GM12878 (cell line): ENCODE data around the gene MYCN.

ENCODE experiments used
- CBFB ChIP-seq: IDR thresholded peaks from 2 replicates; pipeline ENCODE4 v1.6.1; 2016; ENCODE audit warnings: antibody characterized with exemption, low read depth
- CBX3 ChIP-seq: fragments of 200-600 bp; sonication (generic); IDR thresholded peaks from 2 replicates; pipeline ENCODE4 v1.6.1; 2016; ENCODE audit warnings: low read depth, borderline replicate concordance
- CEBPB ChIP-seq, 2 experiments: fragments of 150-350 bp in 1 of 2; IDR thresholded peaks; 2 replicates each; pipeline ENCODE4 v1.6.1; 2012 to 2014; ENCODE audit warnings: low read depth in 2 of 2, low read length in 2 of 2, borderline replicate concordance in 1 of 2, inconsistent platforms in 1 of 2
- CTCF ChIP-seq, 3 experiments: IDR thresholded peaks in 2 of 3; conservative IDR thresholded peaks in 1 of 3; 2 replicates each; pipeline ENCODE4 v1.5.1; 2011; ENCODE audit warnings: low read depth in 3 of 3, low read length in 3 of 3, mild to moderate bottlenecking in 3 of 3, control low read depth in 2 of 3, moderate library complexity in 2 of 3, inconsistent platforms in 1 of 3, mixed read lengths in 1 of 3; ENCODE audit not compliant: control insufficient read depth in 2 of 3, insufficient read depth in 1 of 3; ENCODE audit errors: extremely low read depth in 1 of 3
- EP300 ChIP-seq, 2 experiments: fragments of 150-350 bp in 1 of 2; IDR thresholded peaks; 2 replicates each; pipeline ENCODE4 v1.6.1; 2011 to 2012; ENCODE audit warnings: low read depth in 2 of 2, low read length in 2 of 2, borderline replicate concordance in 1 of 2, improper control_type of control experiment in 1 of 2, inconsistent platforms in 1 of 2; ENCODE audit not compliant: control insufficient read depth in 1 of 2
- HDAC2 ChIP-seq: fragments of 200-600 bp; sonication (generic); IDR thresholded peaks from 2 replicates; pipeline ENCODE4 v1.6.1; 2017
- POLR2A ChIP-seq: IDR thresholded peaks from 2 replicates; pipeline ENCODE4 v1.6.1; 2011; ENCODE audit warnings: low read depth, mild to moderate bottlenecking, low read length
- POLR2AphosphoS2 ChIP-seq: IDR thresholded peaks from 2 replicates; pipeline ENCODE4 v1.6.1; 2011; ENCODE audit warnings: low read depth, mild to moderate bottlenecking, low read length, improper control_type of control experiment, moderate library complexity
- POLR2AphosphoS5 ChIP-seq: IDR thresholded peaks from 2 replicates; pipeline ENCODE4 v1.6.1; 2011; ENCODE audit warnings: mild to moderate bottlenecking, low read length, inconsistent platforms
- RAD51 ChIP-seq: fragments of 450-650 bp; IDR thresholded peaks from 2 replicates; pipeline ENCODE4 v1.6.1; 2016; ENCODE audit warnings: moderate library complexity, mild to moderate bottlenecking, inconsistent platforms
- SP1 ChIP-seq: IDR thresholded peaks from one replicate; pipeline ENCODE4 v1.6.1; 2011; ENCODE audit warnings: low read depth, low read length

DNA sequence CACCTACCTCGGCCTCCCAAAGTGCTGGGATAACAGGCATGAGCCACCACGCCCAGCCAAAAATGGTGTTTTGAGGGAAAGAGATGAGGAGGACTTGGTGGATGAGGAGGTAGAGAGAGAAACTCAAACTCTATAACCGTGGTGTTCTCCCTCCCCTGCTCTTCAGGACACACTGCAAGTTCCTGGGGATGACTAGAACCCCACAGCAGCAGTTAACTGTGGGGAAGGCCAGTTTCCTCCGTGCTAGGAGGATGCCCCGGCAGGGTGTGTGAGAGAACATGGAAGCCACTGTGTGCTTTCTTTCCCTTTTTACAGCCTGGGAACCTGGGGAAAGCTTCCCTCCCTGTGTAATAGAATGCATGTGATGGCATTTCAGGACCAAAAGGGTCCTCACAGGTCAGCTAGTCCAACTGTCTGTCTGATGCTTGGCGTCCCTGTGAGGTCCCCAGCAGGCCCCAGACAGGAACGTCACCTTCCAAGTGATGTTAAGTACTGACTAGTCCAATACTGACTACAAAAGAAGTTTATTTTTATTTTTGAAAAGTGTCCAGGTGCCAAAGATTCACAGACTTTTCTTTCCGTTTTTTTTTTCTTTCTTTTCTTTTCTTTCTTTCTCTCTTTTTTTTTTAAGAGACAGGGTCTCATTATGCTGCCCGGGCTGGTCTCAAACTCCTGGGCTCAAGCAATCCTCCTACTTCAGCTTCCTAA, 38.9 kb downstream of the MYCN start:
- TF ChIP-seq POLR2AphosphoS5 (no peak), RAD51 (no peak), CEBPB (IDR thresholded peaks at IDR 0.05; ENCODE audit: borderline replicate concordance in 1 of 2, low read depth in 2 of 2, low read length in 2 of 2) (no peak), CBFB (no peak), CBX3 (no peak), POLR2A (no peak), CTCF (IDR thresholded peaks at IDR 0.05 in 2 of 3, conservative IDR thresholded peaks at IDR 0.05 in 1 of 3; ENCODE audit: control insufficient read depth in 2 of 3, extremely low read depth in 1 of 3, insufficient read depth in 1 of 3, low read depth in 3 of 3, low read length in 3 of 3) (no peak), EP300 (IDR thresholded peaks at IDR 0.05; ENCODE audit: borderline replicate concordance in 1 of 2, control insufficient read depth in 1 of 2, low read depth in 2 of 2, low read length in 2 of 2) (no peak), HDAC2 (no peak), POLR2AphosphoS2 (no peak), SP1 (no peak)
